CD4-positive, alpha-beta T cell treated with Interferon alpha-2 for 1 hour (primary cell): ENCODE data around the gene CUBN.
A peak's percentile ranks its signal among the peaks of the same experiment; 100 is the strongest.

Experiments
- DNase-seq, 2 donors: peaks; one replicate each; pipeline ENCODE4 v3.0.0-alpha.2; 2020 to 2022

CUBN gene

DNA sequence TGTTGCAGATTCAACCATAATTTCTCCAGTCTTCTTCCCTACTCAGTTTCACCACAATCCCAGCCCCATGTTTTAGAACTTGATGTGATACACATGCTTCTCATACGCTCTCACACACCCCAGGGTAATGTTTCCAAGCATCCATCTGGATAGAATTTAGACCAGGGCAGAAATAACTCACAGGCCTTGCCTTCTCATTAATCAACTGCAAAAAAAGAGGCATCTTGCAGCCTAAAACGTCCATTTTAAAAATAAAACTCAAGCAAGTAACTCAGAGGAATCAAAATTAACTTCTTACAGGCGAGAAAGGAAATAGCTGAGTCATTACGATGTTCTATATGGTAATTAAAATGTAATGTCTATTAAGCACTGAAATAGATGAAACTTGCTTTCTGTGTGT, 185.2 kb downstream of the CUBN start:
- no peak for DNase-seq

DNA sequence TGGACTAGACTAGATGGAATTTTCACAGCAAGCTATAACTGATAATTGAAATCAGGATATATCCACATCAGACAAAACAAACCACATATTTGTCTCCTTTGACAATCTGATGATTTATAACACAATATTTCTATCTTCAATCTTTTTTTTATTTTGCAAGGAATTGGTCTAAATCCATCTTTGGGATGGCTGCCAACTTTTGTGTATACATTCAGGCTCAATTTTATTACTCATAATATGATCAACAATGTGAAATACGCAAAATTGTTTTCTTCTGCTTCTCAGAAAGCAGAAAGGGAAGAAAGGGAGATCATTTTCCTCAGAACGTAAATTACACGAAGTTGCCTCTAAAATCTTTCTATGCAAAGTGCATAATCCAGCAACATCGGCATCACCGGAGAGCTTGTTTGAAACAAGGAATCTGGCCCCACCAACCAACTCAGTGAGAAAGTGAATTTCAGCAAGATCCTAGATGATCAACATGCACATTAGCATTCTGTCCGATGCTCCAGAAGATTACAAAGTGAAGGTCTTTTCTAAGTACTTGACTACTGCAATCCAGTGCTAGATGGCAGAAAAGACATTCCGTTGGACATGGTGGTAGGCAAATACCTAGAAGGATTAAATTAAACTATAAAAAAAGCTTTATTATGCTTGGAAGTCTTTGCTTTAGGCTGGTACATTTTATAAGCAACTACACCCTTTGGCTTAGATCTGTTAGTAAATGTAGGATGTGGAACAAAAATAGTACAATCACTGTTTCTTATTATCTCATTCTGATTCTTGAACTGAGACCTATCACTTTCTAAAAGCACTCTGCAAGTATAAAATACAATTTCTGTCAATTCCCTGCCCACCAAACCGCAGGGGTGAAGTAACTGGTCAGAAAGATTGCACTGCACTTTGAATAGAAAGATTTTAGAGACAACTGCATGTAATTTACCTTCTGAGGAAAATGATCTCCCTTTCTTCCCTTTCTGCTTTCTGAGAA, 186.0 kb downstream of the CUBN start:
- no peak for DNase-seq

DNA sequence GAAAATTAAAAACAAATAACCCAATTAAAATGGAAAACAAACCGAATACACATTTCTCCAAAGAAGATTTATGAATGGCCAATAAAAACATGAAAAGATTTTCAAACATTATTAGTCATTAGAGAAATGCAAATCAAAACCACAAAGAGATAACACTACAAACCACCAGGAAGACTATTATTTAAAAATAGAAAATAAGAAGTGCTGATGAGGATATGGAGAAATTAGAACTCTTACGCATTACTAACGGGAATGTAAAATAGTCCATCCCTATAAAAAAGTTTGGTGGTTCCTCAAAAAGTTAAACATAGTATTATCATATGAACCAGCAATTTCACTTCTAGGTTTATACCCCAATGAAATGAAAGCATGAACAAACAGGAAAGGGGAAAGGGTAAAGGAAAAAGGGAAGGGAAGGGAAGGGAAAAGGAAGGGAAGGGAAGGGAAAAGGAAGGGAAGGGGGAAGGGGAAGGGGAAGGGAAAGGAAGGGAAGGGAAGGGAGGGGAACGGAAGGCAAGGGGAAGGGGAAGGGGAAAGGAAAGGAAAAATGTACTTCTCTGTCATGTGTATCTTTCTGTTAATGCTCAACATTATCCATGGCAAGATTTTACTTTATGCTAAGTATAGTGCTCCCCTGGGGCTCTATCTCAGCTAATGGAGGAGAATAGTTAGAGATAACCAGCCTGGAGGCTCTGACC, 187.1 kb downstream of the CUBN start:
- no peak for DNase-seq

DNA sequence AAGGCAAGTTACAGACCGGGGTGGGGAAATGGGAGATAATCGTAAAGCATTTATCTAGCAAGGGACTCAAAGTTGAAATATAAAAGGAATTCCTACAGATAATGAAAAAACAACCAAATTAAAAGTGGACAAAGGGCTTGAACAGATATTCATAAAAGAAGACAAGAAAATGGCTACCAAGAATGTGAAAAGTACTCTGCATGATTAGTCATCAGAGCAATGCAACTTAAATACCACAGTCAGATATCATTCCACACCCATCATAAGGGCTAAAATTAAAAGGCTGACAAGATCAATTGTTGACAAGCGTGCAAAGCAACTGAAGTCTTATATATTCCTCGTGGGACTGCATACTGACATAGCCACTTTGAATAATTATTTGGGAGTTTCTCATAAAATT, 187.7 kb downstream of the CUBN start:
- no peak for DNase-seq

DNA sequence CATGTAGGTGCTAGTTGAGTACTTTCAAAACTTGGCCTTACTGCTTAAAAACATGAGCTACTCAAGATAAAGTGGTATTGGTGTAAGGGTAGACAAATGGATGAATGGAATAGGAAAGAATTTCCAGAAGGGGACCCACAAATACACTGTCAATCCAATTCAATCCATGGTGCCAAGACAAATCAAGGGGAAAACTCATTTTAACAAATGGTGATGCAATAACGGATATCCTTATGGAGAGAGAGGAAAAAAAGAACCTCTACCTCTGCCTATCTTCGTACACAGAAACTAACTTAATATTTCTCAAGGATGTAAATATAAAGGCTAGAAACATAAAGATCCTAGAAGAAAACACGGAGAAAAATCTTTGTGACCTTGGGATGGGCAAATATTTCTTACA, 188.5 kb downstream of the CUBN start:
- DNase-seq, result no peak

DNA sequence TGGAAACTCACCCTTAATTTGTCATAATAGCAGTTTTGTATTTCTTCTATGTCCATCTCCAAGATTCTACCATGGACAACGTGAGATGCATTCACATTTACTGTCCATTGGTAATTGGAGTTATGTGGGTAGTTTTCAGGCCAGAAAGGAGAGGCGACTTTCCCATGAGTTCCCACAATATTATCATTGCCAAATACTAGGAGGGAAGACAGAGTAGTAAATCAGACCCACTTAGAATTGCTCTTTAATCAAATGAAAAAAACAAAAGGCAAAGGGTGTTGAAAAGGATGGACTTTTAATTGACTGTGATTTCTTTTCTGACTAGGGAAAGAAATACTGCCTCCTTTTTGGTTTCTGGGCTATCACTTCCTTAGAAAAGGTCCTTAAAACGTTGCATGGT, 190.7 kb downstream of the CUBN start:
- DNase-seq, result no peak

DNA sequence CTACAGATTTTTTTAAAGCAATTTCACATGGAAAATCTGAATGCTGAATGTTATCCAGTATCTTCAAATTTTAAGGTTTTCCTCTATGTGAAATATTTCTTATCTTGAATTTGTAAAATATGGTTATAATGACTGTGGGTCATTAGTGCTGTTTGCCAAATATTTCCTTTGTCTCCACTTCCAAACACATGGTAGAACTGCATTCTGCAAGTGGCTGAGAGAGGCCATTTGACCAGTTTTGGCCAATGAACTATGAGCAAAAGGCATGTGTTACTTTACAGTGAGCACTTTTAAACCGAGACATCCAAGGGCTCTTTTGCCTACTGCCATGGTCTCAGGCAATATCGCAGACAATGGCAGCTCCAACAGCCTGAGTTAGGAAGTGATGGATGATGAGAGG, 195.2 kb downstream of the CUBN start:
- no peak for DNase-seq

DNA sequence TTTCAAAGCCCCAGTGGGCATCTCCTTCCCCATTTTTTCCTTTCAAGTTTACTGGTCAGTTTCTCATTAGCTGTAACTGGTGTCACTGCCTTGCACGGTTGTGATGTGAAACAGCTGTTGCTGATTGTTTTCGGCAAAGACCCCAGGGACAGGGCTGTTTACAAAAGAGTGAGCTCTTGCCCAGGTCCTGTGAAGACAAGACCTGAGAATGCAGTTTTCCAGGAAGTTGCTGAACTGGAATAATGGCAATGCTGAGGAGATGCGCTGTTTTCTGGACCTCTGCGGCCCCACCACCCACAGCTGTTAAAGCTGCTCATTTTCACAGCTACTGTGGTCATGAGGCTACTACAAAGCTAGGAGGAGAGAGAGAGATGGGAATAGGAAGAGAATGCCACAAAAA, 195.8 kb downstream of the CUBN start:
- DNase-seq, result no peak

DNA sequence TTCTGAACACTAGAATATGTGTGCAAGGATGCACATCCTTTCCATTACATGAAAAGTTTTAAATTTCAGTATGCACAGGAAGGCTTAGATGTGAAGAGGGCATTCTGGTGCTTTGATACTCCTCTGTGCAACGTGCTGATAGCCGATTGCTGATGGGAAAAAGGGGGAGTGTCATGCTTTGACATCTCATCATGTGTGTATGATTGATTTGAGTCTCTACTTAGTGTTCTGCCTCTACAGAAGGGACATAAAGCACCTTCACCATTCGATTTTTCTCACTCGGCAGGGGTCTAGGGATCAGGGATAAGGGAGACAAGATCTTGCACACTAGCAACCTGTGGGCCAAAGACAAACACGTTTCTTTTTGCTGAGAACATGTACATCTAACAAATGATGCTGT, 197.7 kb downstream of the CUBN start:
- DNase-seq, result no peak

DNA sequence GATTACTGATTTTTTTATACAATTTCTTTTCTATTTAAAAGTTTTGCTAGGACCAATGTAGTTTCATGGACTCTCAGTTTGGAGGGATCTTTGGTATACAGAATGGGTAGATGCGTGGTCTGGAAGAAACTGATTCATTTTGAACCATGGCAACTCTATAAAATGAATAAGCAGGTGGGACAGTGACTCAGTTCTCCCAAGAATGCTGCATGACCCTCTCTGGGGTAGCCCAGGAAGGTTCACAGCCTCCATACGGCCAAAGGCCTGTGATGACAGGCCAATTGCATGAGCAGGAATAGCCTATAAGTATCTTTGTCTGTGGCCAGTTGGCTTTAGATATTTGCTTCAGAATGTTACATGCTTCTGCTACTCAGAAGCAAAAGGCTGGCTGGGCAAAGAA, 199.1 kb downstream of the CUBN start:
- no peak for DNase-seq

DNA sequence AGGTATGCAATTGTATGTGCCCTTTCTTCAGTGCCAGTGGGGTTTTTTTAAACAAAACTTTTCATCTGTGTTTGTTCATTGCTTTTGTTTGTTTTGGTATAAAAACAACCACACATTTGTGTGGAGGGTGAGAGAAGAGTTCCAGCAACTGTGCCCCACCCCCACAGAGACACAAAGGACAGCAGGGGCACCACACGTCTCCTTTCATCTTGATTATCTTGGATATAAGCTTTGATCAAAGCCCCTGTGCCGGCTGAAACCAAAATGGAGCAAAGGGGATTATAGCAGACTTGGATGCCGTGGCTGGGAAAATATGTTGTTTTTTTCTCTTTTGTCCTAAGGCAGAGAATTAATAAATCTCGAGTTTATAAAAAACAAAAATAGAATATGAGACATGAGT, 200.5 kb downstream of the CUBN start:
- DNase-seq, result no peak

DNA sequence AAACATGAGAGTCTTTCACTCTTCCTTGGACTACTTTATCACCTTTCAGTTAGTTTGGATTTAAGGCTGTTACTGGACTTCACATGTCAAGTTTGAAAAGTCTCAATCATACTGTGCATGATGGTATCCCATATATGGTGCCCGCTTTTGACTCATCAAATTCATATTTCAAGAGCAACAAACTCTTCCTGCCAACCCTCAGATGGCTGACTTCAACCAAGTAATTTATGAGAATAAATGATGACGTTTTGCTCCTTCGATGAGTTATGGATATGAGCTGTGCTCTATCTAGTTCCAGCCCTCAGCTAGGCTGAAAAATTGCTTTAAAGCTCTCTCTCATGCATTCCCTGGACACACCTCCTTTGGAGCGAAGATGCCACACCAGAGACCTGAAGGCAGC, 202.1 kb downstream of the CUBN start:
- DNase-seq, result no peak

DNA sequence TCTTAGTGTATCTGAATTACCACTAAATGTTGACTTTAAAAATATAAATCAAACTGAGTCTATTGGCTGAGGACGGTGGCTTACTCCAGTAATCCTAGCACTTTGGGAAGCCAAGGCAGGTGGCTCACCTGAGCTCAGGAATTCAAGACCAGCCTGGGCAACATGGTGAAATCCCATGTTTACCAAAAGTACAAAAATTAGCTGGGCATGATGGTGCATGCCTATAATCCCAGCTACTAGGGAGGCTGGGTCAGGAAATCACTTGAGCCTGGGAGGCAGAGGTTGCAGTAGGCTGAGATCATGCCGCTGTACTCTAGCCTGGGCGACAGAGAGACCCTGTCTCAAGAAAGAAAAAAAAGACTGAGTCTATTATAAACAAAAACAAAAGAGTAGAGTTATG, 205.9 kb downstream of the CUBN start:
- no peak for DNase-seq

DNA sequence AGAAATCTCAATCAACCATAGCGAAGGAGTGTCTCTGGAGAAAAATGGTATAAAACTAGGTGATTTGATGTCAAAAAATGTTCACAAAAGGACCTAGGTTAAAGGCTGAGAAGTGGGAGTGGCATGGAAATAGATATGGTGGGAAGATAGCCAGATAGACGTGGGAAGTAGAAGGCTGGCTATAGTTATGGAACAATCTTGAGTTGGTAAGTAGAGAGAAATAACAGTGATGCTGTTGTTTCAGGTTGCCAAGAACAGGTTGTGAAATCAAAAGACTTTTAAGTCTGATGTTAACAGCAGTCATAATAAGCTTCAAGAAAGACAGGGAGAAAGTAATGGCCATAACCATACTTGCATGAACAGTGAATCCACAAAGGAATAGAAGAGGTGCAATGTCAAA, 206.3 kb downstream of the CUBN start:
- DNase-seq, result no peak

DNA sequence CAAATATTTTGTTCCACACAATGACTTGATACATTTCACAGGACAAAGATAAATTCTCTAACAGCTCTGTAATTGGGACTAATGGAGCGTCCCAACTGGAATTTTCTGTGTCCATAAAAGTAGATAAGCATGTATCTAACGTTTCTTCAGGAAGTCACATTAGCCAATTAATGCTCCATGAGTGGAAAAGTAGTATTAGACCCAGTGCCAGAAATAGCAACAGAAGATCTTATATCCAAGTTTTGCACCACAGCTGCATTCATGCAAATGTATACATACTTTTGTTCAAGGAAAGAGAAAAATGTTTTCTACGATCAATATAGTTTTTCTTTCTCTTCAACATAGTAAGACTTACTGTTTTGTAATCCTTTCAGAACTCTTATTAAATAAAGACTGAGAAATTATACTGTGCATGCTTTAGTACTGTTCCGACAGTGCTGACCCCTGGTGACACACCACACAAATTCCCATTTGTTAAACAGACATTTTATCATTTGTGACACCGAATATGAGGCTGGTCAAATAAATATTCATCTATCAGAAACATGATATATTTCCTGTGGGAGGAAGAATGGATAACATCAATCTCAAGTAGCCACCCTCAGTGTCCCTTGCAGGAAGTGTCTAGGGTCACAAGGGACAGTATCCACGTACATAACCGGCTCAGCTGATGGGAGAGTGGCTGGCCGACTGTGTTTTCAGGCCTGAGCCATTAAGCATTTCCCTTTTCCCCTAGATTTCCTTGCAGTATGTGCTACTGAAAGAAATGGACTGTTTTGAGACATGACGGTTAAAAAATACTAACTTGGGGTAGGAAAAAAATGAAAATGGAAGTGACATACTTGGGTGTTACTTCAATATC, 210.3 kb downstream of the CUBN start:
- no peak for DNase-seq

DNA sequence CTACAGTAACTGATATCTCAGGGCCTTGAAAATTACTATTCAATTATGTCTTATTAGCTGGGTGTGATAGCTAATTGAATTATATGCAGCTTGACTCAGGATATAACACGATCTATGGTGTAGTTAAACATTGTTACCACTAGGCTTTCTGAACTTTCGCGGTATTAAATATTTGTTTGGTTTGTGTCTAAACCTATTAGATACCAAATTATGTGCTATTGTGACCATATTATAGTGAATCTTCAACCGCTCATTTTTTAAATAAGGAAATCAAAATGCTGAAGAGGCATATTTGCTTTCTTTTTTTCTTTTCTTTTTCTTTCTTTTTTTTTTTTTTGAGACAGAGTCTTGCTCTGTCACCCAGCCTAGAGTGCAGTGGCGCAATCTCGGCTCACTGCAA, 213.1 kb downstream of the CUBN start:
- no peak for DNase-seq

DNA sequence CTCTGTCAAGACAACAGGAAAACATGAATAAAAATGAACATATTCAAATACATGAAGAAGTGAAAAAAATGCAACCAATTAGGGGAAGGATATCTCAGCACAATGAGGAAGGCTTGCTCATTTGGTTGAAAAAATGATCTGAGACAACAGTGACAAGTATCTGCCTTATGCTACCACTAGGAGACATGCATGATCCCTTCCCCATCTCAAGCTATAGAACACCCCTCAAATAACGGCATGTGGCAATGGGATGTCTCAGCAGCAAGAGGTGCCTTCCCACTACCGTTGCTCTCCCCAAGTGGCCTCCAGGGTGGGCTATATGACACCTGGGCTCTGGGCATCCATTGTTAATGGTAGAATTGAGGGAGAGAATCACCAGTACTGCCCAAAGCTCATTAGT, 214.3 kb downstream of the CUBN start:
- DNase-seq, result peak in 1 of 2 donors; percentile 3

DNA sequence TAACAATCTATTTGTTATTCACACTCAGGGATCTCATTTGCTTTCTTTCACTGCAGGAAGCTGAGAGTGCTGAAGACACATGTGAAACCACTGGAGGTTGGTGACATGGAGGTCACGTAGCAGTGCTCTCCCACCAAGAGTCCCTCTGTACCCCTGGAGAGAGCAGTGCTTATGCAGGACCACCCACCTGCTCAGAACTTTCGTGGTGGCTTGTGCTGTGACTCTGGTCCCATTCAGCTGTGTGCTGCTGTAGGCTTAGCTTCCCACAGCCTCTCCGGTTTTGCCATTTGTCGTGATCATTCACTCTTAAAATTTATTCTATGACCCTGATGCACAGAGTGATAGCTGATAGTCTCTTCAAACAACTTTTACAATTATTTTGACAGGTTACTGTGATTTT, 216.3 kb downstream of the CUBN start:
- DNase-seq, result no peak

DNA sequence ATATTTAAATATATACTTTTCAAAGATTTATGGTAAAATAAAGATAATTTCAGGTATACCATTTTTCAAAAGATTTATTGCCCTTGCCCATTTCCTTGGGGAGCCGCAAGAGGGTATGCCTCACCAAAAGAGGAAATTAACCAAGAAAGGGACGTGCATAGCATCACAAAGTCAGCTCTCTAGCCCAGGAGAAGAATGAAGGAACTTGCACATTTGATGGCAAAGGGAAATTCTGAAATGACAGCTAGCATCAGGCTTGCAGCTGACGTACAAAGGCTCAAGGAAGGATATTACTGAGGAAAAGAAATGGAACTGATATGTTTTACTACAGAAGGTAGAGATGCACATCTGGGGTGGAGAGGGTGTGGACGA, 218.8 kb downstream of the CUBN start:
- peak; percentile 6 to 18 for DNase-seq

DNA sequence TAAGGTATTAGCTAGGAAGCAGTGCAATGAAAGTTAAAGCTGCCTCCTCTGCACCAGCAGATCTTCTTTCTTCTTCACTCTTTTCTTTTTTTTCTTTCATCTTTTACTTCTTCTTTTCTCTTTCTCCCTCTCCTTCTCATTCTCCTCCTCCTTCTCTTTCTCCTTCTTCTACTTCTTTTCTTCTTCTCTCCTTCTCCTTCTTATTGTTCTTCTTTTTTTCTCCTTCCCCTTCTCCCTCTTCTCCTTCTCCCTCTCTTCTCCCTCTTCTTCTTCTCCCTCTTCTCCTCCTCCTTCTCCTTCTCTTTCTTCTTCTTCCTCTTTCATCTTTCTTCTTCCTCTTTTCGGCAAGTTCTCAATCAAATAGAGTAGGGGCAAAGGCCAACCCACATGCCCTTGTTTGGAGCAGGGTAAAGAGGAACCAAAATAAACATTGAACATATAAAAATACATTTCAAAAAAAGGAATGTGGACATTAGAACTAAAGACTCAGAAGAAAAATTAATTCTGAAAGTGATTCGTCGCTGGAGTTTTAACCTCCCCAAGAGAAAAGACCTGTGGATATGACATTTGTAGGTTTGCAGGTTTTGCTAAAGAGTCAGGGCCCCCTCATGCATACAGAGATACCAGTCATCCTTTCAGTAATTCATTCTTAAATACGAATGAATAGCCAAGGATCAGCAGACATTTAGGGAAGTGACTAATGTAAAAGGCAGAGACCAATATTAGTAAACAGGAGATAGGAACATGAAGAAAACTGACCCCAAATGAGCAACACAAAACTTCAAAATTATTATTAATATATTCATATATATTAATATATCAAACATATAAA, 219.4 kb downstream of the CUBN start:
- DNase-seq, result no peak

DNA sequence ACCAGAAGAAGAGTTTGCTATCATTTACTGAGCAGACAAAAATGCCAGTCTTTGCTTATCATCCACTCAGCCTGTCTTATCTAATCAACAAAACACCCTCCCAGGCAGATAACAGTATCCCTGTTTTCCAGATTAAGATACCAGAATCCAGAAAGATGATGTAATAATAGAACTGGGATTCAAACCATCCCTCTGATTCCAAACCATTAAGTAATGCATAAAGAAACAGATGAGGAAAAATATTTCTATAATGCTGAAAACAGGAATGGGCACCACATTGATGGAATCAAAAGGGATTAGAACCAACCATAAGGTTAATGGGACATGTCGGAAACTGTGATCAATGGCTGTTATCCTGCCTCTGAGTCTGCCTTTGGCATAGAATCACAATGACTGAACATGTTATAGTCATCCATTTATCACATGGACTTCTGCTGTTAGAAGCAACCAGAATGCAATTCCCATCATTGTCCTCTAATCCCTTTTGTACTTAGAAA, 220.3 kb downstream of the CUBN start:
- no peak for DNase-seq

DNA sequence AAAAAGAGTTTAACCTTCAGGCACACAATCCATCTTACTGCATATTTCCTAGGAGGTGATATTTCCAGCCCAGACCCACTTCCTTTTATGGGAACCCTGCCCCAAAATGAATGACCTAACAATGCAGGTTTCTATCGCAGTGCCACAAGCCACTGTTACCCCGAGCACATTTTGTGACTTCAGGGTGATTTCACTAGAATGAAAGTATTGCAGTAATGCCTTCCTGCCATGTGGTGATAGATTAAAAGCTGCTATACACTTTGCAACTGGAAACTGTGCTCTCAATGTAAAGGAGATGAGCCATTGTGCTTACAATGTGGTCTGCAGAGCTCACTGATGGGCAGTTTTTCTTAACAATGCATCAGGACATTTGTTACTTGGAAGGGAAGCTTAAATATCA, 221.9 kb downstream of the CUBN start:
- no peak for DNase-seq
